NCI-H526 (cell line): Measurements from ENCODE around the gene RETN.

Experiments used
- DNase-seq, 2 experiments: peaks; one replicate each; lab custom pipeline; 2025; lab: John Stamatoyannopoulos, UW

The RETN gene

DNA sequence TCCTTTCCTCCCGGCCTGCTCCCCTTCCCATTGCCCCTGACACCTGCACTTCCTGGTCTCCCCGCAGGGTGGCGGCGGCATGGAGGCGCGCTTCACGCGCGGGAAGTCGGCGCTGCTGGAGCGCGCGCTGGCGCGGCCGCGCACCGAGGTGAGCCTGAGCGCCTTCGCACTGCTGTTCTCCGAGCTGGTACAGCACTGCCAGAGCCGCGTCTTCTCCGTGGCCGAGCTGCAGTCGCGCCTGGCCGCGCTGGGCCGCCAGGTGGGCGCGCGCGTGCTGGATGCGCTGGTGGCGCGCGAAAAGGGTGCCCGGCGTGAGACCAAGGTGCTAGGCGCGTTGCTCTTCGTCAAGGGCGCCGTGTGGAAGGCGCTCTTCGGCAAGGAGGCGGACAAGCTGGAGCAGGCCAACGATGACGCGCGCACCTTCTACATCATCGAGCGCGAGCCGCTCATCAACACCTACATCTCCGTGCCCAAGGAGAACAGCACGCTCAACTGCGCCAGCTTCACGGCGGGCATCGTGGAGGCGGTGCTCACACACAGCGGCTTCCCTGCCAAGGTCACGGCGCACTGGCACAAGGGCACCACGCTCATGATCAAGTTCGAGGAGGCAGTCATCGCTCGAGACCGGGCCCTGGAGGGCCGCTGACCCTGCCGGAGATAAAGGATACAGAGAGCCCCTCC lies 13.5 kb downstream of the RETN start:
- no peak for DNase-seq

DNA sequence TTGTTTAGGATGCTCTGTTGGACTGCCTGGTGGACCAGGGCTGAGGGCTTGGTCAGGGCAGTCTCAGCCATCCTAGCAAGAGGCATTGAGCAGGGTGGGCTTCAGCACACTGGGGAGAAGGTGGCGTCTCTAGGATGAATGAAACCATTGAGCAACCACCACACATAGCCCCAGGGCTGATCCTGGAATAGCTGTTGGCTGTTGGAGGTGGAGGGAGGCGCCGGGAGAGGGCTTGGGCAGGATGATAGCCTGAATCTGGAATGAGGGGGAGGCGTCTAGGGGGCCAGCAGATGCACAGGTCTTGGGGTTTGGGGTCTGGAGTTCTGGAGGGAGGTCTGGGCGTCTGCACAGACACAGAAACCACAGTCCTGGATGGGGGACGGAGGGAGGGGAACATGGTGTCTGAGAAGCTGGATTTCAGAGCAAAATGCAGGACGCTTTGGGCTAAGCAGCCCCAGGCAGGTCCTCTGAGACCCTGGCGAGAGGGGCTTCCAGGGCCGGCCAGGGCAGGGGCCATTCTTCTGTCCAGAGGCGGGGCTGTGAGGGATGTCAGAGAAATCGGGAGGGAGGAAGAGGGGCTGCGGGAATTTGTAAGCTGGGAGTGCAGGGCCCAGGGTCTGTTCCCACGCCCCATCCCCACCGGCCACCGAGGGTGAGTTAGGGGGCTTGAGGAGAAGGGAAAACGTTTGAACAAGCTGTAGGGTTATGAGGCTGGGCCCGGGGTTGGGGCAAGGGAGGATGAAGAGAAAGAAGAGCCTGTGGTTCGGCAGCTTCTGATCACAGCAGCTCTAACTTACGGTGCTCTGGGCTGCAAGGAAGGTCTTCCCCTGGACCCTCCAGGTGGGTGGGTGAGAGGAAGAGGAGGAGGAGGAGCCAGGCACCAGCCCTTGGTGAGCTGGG lies 16.9 kb downstream of the RETN start:
- peak in 1 of 2 experiments; percentile 5 for DNase-seq

GRCh38 chr19:7687177-7687576 lies 18.3 kb downstream of the RETN start:
- no peak for DNase-seq

- DNase-seq = peak in 1 of 2 experiments; percentile 2
Observed at GRCh38 chr19:7689165-7689564, 20.3 kb downstream of the RETN start.

DNA sequence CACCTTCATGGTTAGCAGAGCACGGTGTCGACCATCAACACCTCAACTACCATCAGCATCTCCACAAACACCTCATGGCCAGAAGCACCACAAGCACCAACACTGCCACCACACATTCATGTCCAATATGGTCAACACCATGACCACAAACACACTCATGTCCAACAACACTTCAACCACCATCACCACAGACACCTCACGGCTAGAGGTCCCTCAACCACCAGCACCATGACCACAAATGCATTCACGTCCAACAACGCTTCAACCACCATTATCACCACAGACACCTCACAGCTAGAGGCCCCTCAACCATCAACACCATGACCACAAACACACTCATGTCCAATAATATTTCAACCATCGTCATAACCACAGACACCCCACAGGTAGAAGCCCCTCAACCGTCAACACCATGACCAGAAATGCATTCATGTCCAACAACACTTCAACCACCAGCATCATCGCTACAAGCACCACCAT lies 22.0 kb downstream of the RETN start:
- DNase-seq = no peak

DNA sequence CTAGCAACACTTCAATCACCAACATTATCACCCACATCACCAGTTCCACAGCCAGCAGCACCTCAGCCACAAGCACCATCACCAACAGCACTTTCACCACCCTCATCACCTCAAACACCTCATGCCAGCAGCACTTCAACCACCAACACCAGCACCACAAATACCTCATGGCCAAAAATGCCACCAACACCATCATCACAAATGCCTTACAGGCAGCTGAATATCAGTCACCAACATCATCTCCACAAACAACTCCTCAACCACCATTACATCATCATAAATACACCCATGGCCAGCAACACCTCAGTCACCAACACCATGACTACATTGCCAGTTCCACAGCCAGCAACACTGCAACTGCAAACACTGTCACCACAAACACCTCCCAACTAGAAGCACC lies 22.6 kb downstream of the RETN start:
- DNase-seq = no peak

DNA sequence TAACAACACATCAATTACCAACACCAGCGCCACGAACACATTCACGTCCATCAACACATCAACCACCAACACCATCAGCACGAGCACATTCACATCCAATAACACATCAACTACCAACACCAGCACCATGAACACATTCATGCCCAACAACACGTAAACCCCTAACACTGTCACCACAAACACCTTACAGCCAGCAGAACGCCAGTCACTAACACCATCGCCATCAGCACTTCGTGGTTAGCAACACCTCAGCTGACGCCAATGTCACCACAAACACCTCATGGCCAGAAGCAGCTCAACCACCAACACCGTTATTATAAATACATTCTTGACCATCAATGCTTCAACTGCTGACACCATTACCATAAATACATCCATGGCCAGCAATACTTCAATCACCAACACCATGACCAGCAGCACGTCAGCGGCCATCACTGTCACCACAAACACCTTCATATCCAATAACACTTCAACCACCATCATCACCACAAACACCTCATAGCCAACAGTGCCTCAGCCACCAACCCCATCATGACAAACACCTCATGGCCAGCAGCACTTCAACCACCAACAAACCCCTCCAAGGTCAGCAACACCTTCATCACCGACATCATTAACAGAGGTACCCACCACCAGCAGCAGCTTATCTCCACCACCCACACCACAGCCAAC lies 23.7 kb downstream of the RETN start:
- no peak for DNase-seq

- no peak for DNase-seq
Observed at GRCh38 chr19:7694499-7694898, 25.6 kb downstream of the RETN start.

- DNase-seq = no peak
Observed at GRCh38 chr19:7697721-7698287, 29.0 kb downstream of the RETN start.

- DNase-seq = no peak
Observed at GRCh38 chr19:7698583-7698982, 29.7 kb downstream of the RETN start.

GRCh38 chr19:7699003-7699402 lies 30.2 kb downstream of the RETN start:
- no peak for DNase-seq

DNA sequence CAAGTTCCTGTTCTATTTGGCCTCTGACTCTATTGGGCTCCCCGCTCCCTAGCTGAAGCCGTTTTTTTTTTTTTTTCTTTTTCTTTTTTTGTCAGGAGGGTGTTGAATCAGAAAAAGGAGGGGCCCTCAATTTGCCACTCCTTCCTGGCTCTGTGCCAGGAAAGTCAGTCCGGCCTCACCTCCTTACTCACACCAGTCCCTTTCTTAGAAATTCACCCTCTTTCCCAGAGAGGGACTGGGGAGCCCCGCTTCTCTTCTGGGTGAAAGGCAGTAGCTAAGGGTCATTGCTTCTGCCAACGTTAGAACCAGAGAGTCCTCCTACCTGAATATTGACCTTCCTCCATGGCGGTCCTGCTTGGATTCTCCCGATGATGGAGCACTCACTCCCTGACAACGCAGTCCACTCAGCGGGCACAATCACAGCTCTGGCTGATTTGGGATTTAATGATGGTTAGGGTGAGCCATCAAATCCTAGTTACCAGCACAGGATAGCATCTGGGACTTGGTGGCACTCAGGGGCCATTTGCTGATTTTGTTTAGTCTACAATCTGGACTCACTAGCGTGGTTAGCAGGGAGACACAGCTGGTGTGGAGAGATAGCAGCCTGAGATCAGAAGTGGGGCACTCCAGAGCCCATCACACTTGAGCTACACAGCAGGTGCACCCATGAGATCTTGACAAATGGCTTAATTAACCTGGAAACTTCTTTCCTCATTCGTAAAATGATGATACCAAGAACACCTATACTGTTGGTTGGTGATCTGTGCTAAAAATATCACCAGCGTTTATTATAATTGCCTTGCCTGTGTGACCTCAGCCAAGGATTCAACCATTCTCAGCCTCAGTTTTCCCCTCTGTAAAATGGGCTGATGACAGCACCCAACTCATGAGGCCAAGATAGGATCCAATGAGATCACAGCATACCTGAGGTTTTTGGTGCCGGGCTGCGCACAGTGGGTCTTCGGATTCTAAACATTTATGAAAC lies 30.9 kb downstream of the RETN start:
- DNase-seq = no peak

GRCh38 chr19:7701049-7701653 lies 32.3 kb downstream of the RETN start:
- DNase-seq = no peak

- DNase-seq = no peak
Observed at GRCh38 chr19:7701654-7702457, 33.0 kb downstream of the RETN start, which contains the start of gene FCER2. Gene FCER2 (minus strand): TSS chr19:7702131. CDS start chr19:7699760, 2,371 bp downstream.

DNA sequence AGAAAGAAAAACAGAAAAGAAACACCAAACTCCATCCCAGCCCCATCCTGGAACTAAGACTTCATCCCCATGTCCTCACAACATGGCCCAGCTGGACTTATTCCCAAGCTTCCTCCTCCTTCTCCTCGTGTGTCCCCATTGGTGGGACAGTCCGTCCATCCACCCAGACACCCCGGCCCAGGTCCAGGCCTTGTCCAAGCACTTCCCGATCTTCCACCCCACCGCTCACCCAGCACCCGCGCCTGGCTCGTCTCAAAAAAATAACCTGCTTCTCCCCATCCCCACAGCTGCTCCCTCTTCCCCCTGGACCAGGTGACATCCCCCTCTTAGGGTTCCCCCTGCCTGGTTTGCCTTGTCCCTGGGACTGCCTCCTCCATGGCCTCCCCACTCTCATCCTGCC lies 34.5 kb downstream of the RETN start:
- no peak for DNase-seq

DNA sequence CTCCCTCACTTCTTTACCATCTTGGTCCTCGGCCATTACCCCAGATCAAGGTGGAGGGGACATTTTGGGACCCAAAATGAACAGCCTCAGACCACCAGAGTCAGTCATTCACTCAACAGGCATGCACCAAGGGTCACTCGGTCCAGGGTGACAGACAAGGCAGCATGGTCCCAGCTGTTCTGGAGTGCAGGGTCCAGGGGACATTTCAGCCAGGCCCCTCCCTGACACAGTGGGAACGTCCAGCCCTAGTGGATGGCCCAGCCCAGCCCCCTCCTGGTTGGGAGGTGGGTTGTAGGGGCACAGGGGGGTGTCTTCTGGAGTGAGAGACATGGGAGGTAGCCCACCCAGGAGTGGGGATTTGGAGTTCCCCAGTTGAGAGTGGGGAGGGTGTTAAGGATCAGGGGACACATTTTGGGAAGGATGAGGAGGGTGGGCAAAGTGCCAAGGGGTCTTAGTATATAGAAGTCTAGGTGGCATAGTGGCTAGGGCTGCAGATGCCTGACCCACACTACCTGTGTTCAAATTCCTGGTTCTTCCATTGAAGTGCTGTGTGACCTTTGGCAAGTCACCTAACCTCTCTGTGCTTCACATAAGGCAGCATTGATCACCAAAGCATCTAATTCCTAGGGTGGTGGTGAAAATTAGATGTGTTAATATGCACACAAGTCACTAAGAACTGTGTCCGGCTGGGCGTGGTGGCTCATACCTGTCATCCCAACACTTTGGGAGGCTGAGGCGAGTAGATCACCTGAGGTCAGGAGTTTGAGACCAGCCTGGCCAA lies 35.6 kb downstream of the RETN start:
- DNase-seq = no peak

- no peak for DNase-seq
Observed at GRCh38 chr19:7705387-7706187, 36.7 kb downstream of the RETN start.
